Testis (tissue), 2 donors: ENCODE data around the gene CHD5.

Experiments
- POLR2A ChIP-seq: fragments of 450-650 bp; IDR thresholded peaks from one replicate; pipeline ENCODE4 v1.6.1; 2017; ENCODE audit warnings: antibody characterized with exemption, mild to moderate bottlenecking, moderate library complexity
- TF ChIP-seq, protein P1 (sequence below), 3 experiments: fragments of 450-650 bp in 2 of 3; fragments of 200-600 bp in 1 of 3; sonication (generic) in 1 of 3; IDR thresholded peaks; one replicate each; pipeline ENCODE4 v1.5.1; 2016 to 2019; ENCODE audit warnings: antibody characterized with exemption in 3 of 3, mild to moderate bottlenecking in 2 of 3, moderate library complexity in 1 of 3

- TF ChIP-seq, protein P1, sequence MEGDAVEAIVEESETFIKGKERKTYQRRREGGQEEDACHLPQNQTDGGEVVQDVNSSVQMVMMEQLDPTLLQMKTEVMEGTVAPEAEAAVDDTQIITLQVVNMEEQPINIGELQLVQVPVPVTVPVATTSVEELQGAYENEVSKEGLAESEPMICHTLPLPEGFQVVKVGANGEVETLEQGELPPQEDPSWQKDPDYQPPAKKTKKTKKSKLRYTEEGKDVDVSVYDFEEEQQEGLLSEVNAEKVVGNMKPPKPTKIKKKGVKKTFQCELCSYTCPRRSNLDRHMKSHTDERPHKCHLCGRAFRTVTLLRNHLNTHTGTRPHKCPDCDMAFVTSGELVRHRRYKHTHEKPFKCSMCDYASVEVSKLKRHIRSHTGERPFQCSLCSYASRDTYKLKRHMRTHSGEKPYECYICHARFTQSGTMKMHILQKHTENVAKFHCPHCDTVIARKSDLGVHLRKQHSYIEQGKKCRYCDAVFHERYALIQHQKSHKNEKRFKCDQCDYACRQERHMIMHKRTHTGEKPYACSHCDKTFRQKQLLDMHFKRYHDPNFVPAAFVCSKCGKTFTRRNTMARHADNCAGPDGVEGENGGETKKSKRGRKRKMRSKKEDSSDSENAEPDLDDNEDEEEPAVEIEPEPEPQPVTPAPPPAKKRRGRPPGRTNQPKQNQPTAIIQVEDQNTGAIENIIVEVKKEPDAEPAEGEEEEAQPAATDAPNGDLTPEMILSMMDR (IDR thresholded peaks at IDR 0.05), result peak in 2 of 3 experiments; percentile 20 to 30
- TF ChIP-seq POLR2A, result no peak
Observed at GRCh38 chr1:6185635-6186382, 5.7 kb upstream of the CHD5 start.
